Brain microvascular endothelial cell (primary cell): ENCODE data around the gene KIF3A.
A peak's percentile ranks its signal among the peaks of the same experiment; 100 is the strongest.

Experiments
- DNase-seq: peaks from one replicate; pipeline ENCODE4 v3.0.0-alpha.2; 2020
- H3K27ac ChIP-seq: fragments of 250-450 bp; sonication (Bioruptor Pico); 2 replicates; pipeline ENCODE4 v1.5.1; 2020; ENCODE audit warnings: mild to moderate bottlenecking, moderate library complexity
- H3K27me3 ChIP-seq: fragments of 250-450 bp; sonication (Bioruptor Pico); replicated peaks from 2 replicates; pipeline ENCODE4 v1.5.1; 2020; ENCODE audit warnings: mild to moderate bottlenecking
- H3K36me3 ChIP-seq: fragments of 250-450 bp; sonication (Bioruptor Pico); replicated peaks from 2 replicates; pipeline ENCODE4 v1.5.1; 2020; ENCODE audit warnings: mild to moderate bottlenecking
- H3K4me3 ChIP-seq: 2 replicates; pipeline ENCODE4 v1.5.1; 2011; ENCODE audit warnings: low read depth, mild to moderate bottlenecking, control low read depth, low read length, moderate library complexity
- CTCF ChIP-seq: IDR thresholded peaks from 2 replicates; pipeline ENCODE4 v1.5.1; 2011; ENCODE audit warnings: low read depth, mild to moderate bottlenecking, moderate library complexity, low read length, control low read depth, inconsistent platforms; ENCODE audit errors: missing control alignments
- in situ Hi-C: cut with HindIII; loops from 2 replicates; pipeline ENCODE4 v1.10.0; 2017; ENCODE audit warnings: low sequenced_read_pairs, low pct_ligation_motif_present

Gene KIF3A

DNA sequence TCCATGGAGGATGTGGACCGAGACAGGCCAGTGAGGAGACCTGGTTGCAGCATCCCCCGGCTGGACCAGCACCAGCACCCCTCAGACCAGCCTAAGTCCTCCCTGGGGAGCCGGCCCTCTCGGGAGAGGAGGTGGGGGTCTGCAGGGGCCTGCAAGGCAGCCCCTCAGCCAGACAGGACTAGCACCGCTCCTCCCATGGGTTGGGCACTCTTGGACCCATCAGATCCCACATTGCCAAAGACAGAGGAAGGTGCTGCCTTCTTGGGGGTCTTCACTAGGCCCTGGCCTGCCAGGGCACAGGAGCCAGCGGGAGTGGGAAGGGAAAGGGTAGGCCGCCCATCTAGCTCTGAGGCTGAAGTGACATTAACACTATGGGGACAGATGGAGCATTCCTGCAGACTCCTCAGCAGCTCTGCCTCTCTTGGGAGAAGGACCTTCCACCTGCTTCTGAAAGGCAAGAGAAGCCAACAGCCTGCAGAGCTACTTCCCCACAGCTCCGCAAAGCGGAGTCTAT, 72.6 kb downstream of the KIF3A start:
- Histone ChIP-seq H3K27ac (no peak overlapping the region), H3K4me3 (no peak overlapping the region), H3K36me3 (no peaks in the 10 kb centered on the region), H3K27me3 (no peaks in the 10 kb centered on the region)
- TF ChIP-seq CTCF, result no peak
- in situ Hi-C loops, result no loop called here
- no peak for DNase-seq

GRCh38 chr5:132663771-132664695, 73.3 kb downstream of the KIF3A start:
- H3K4me3 ChIP-seq, result no peak overlapping the region
- in situ Hi-C loops, result no loop called here
- no peaks in the 10 kb centered on the region for H3K36me3 ChIP-seq
- no peak for TF ChIP-seq CTCF
- no peak overlapping the region for H3K27ac ChIP-seq
- no peak for DNase-seq
- H3K27me3 ChIP-seq, result no peaks in the 10 kb centered on the region

- Histone ChIP-seq H3K4me3 (no peak overlapping the region), H3K27ac (no peak overlapping the region), H3K36me3 (no peaks in the 10 kb centered on the region), H3K27me3 (no peaks in the 10 kb centered on the region)
- TF ChIP-seq CTCF, result peak; percentile 12
- no peak for DNase-seq
- in situ Hi-C loops, result no loop called here
Measured at GRCh38 chr5:132662925-132663770, 74.2 kb downstream of the KIF3A start.

DNA sequence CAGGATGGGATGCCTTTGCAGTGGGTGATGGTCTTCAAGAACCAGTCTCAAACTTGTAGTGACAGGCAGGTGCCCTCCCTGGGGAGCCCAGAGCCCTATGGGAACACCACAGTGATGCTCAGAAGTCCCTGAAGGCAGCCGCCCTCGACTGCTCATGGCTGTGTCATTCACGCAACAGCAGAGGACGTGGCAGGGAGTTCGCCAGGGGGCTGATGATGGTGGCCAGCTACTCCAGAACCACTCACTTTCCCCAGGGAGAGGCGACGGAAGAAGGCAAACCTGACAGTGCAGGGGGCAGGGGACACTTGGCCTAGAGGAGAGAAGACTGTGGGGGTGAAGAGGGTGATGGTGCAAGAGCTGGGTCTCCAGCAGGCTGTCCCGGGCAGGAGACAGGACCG, 75.3 kb downstream of the KIF3A start:
- no peaks in the 10 kb centered on the region for H3K27me3 ChIP-seq
- H3K27ac ChIP-seq, result no peak overlapping the region
- no peaks in the 10 kb centered on the region for H3K36me3 ChIP-seq
- no peak for DNase-seq
- no peak overlapping the region for H3K4me3 ChIP-seq
- in situ Hi-C loops, result no loop called here
- no peak for TF ChIP-seq CTCF

DNA sequence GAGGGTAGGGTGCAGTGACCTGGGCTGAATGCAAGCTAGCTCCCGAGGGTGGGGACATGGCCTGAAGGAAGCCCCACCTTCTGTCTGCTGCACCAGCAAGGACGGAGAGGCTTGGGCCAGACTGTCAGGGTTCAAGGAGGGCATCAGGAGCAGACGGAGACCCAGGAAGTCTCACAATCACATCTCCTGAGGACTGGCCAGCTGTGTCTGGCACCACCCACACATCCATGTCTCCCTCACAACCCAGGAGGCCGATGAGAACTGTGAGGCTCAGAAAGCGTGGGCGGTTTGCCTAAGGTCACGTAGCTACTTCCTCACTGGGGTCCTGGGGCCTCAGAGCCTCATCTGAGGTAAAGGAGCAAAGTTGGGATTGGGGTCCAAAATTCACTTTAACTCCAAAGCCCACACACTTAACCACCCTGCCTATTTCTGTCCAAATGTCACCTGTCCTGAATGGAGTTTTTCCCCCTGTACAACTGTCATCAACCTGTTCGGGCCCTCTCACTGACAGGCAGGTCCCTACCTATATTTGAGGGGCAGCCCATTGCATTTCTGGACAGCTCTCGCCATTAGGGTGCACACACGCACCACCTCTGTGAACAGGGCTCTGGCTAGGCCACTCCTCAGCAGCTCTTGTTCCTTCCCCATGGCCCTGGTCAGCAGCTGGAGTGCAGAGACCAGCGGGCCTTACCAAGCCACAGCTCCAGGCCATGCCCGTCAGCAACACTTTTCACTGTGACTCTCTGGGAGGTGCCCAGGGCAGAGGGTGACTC, 75.9 kb downstream of the KIF3A start:
- no peak for DNase-seq
- H3K27me3 ChIP-seq, result no peaks in the 10 kb centered on the region
- in situ Hi-C loops, result no loop called here
- no peak overlapping the region for H3K27ac ChIP-seq
- no peaks in the 10 kb centered on the region for H3K36me3 ChIP-seq
- TF ChIP-seq CTCF, result peak; percentile 28
- no peak overlapping the region for H3K4me3 ChIP-seq
